ENCODE measurements around the gene CCDC7. TPM values are rescaled to one million over a fixed set of nuclear protein-coding genes. Genes with fewer than 3 reads are reported as not detected.

The CCDC7 gene
- total RNA-seq (ENCODE audit: low replicate concordance): 8.7 and 11.1 TPM in 2 replicates

DNA sequence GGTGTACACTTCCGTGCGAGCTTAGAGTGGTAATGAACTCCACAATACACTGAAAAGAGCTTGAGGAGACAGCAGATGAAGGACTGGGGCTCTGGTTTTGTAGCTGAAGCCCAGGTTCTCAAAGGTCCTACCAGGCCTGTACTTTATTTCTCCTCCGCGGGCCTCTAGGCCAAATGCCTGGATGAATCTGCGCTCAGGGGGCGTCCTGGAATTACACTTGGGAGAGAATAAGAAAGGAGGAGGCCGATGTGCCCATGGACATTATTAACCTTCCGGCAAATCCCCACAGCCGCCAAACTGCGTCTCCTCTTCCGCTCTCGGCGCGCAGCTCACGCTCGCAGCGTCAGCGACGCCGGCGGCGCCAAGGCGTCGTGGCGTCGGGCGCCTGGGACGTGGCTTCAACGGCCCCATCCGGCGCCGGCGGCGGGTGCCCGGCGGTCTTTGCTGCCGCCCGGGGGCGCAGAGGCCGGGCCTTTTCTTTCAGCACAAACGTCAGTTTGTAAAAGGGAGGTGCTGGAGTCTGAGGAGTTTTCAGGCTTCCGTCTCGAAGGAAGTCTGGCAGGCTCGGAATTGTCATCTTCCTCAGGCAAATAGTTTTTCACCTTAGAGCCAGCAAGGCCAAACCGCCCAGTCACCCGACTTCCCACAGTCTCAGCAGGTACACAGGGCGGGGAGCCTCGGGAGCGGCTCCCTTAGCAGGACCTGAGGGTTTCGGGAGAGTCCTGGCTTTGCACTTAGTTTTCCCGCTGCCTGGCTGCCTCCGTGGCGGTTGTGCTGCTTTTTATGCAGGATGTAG is at the start of gene CCDC7:
Gene CCDC7 (plus strand): TSS at position 401 of the 796 bp plus-strand sequence. CDS start 5,503 bp downstream, outside the sequence.

Other genes with a start within 250 kb of the CCDC7 start
- gene EPC1, start 99.0 kb upstream of the CCDC7 start, total RNA-seq (ENCODE audit: low replicate concordance): 18.5 and 32.9 TPM in 2 replicates

Data from smooth muscle cell of the coronary artery (primary cell).